Adrenal gland (tissue), 19 donors: ENCODE data around the gene CBLN1. TPM values are rescaled to one million over a fixed set of nuclear protein-coding genes. Genes with fewer than 3 reads are reported as not detected.

Experiments
- DNase-seq, 7 donors: peaks; one replicate each; pipeline ENCODE4 v3.0.0-alpha.2; 2019 to 2020
- H3K27ac ChIP-seq, 5 donors: fragments of 200-600 bp; sonication (generic) in 4 of 5; 1 replicate in 3 of 5; 2 replicates in 2 of 5; pipeline versions ENCODE4 v1.5.1 to v1.8.0; 2016 to 2020; ENCODE audit warnings: mild to moderate bottlenecking in 1 of 5
- H3K27me3 ChIP-seq: fragments of 200-600 bp; 2 replicates; pipeline ENCODE4 v1.8.0; 2021
- H3K36me3 ChIP-seq, 2 donors: fragments of 200-600 bp; replicated peaks in 1 of 2; 1 replicate in 1 of 2; 2 replicates in 1 of 2; pipeline versions ENCODE4 v1.5.1 to v1.8.0; 2018 to 2022
- H3K4me1 ChIP-seq, 2 donors: fragments of 200-600 bp; replicated peaks in 1 of 2; 1 replicate in 1 of 2; 2 replicates in 1 of 2; pipeline versions ENCODE4 v1.5.1 to v1.8.0; 2018 to 2021
- H3K4me3 ChIP-seq, 4 donors: fragments of 200-600 bp; sonication (generic) in 3 of 4; one replicate each; pipeline ENCODE4 v1.5.1; 2016 to 2018
- H3K9me3 ChIP-seq, 3 donors: fragments of 200-600 bp; sonication (generic) in 1 of 3; replicated peaks in 1 of 3; 1 replicate in 2 of 3; 2 replicates in 1 of 3; pipeline versions ENCODE4 v1.5.1 to v1.8.0; 2016 to 2021
- CTCF ChIP-seq, 6 experiments: fragments of 450-650 bp in 4 of 6; fragments of 200-600 bp in 2 of 6; sonication (generic) in 1 of 6; IDR thresholded peaks; 1 replicate in 5 of 6; 2 replicates in 1 of 6; pipeline versions ENCODE4 v1.5.1 to v1.8.0; 2016 to 2021; ENCODE audit warnings: antibody characterized with exemption in 6 of 6, mild to moderate bottlenecking in 2 of 6, moderate library complexity in 1 of 6
- POLR2A ChIP-seq, 2 donors: fragments of 450-650 bp; IDR thresholded peaks; one replicate each; pipeline ENCODE4 v1.6.1; 2017; ENCODE audit warnings: antibody characterized with exemption in 2 of 2, mild to moderate bottlenecking in 2 of 2, moderate library complexity in 1 of 2
- WGBS, 4 donors: extraction: QIAGEN DNeasy Blood & Tissue Kit in 2 of 4; methylation state at CpG; one replicate each; pipeline versions ENCODE4 v1.1.5 to v1.1.7; 2013 to 2017; 5-methylcytosine and 5-hydroxymethylcytosine counted together
- intact Hi-C, 2 donors: fragments of 100-400 bp; cut with DNase I; formaldehyde crosslinking; loops; one replicate each; pipeline versions ENCODE4 v1.14.1 to v1.15.0; 2022 to 2023
- long read RNA-seq, 10 donors: library from polyadenylated mRNA in 3 of 10; unstranded in 2 of 10; stranded (forward) in 1 of 10; transcript quantifications; one replicate each; pipeline ENCODE4 v2.0.0 and lab custom pipeline, GENCODE V29; 2021 to 2026
- polyA plus RNA-seq, 3 donors: library from polyadenylated mRNA; stranded (reverse); fragments of 200-250 nt in 2 of 3; fragments of 350-450 nt in 1 of 3; fragmentation: Illumina TruSeq in 1 of 3; extraction: RNeasy Lipid Tissue Mini Kit (QIAGEN cat#74804) in 1 of 3; gene quantifications; one replicate each; pipeline ENCODE4 v1.2.3, GENCODE V29; 2013 to 2014
- total RNA-seq, 9 donors: library from RNA; depleted of rRNA in 4 of 9; stranded (reverse); fragments of >200 nt in 4 of 9; fragments of 120-200 nt in 1 of 9; fragmentation: NEBNext Ultra II Directional in 1 of 9; extraction: Animal tissue kit (Norgen Biotek cat#: 25700) in 1 of 9; gene quantifications; one replicate each; pipeline versions ENCODE4 v1.1.0 to v1.2.4, GENCODE V29; 2013 to 2023
- donor health status: healthy with polysubstance abuse.
- donor health status: Bipolar disorder and iron deficiency.
- donor health status: DM: yes; HTN: yes; CAD: no.
- donor health status: DM: no; HTN: no; CAD: no.
- donor health status: DM: no; HTN: no; CAD: no.
- donor health status: DM: yes; HTN: yes; CAD: no.

CBLN1 gene
- total RNA-seq (1 to 10 TPM in 1 of 9 donors, under 1 TPM in 5, not detected in 3; 0.08 to 2.8 (median 0.15) TPM), polyA plus RNA-seq (1 to 10 TPM in 2 of 3 donors, under 1 TPM in 1; 0.27 to 1.3 (median 1.0) TPM)
- long read RNA-seq, donor 1 = 0 reads
- long read RNA-seq, donor 2 = 0 reads
- long read RNA-seq, donor 3 = 0 reads
- long read RNA-seq, donor 4 = 0 reads
- long read RNA-seq, donor 5 = 0 reads
- long read RNA-seq, donor 6 = 0 reads
- long read RNA-seq, donor 7 = 0 reads
- long read RNA-seq, donor 8 = 0 reads
- long read RNA-seq, donor 9, partial matches to known transcripts = 0 of 1 reads
- long read RNA-seq, donor 9, other reads (novel, unspliced or antisense) = 0 of 1 reads
- long read RNA-seq, donor 10, partial matches to known transcripts = 0 of 3 reads
- long read RNA-seq, donor 10, other reads (novel, unspliced or antisense) = 0 of 3 reads

- peaks cover 81% of the 10 kb centered on the region for H3K27me3 ChIP-seq
- TF ChIP-seq POLR2A (IDR thresholded peaks at IDR 0.05) = no peak
- TF ChIP-seq CTCF (IDR thresholded peaks at IDR 0.05) = no peak
- peaks cover 0 to 15% of the 10 kb centered on the region in 2 donors for H3K4me1 ChIP-seq
- intact Hi-C loops = no loop called here
- no peaks in the 10 kb centered on the region for H3K9me3 ChIP-seq
- peak within 1 kb of the TSS in 1 of 5 donors; percentile 30 for H3K27ac ChIP-seq
- WGBS, 4 donors = 0 to 2% (median 2%) methylated on average over 2 to 45 of the region's 45 CpGs; no CpG with 5 or more reads in 1 of the 4 donors
- H3K36me3 ChIP-seq = no peaks in the 10 kb centered on the region
- no peak for DNase-seq
- peak within 1 kb of the TSS in 1 of 4 donors; percentile 51 for H3K4me3 ChIP-seq
Observed at GRCh38 chr16:49281480-49281842, at the start of gene CBLN1. Gene CBLN1, minus strand, starts transcription at chr16:49281838. Its CDS starts 373 bp downstream, at chr16:49281465.

GRCh38 chr16:49330562-49331201, 49.0 kb upstream of the CBLN1 start:
- H3K4me3 ChIP-seq = no peak overlapping the region
- H3K27ac ChIP-seq = no peak overlapping the region
- H3K4me1 ChIP-seq = no peaks in the 10 kb centered on the region
- TF ChIP-seq POLR2A (IDR thresholded peaks at IDR 0.05) (no peak), CTCF (IDR thresholded peaks at IDR 0.05) (no peak)
- no peaks in the 10 kb centered on the region for H3K27me3 ChIP-seq
- H3K36me3 ChIP-seq = no peaks in the 10 kb centered on the region
- intact Hi-C loops = no loop called here
- H3K9me3 ChIP-seq = no peaks in the 10 kb centered on the region
- WGBS, 4 donors = 66 to 87% (median 72%) methylated on average over 7 to 9 of the region's 9 CpGs
- DNase-seq = no peak

GRCh38 chr16:49328325-49328724, 46.7 kb upstream of the CBLN1 start:
- Histone ChIP-seq H3K27me3 (no peaks in the 10 kb centered on the region), H3K4me3 (no peak overlapping the region), H3K36me3 (no peaks in the 10 kb centered on the region), H3K4me1 (no peaks in the 10 kb centered on the region), H3K9me3 (no peaks in the 10 kb centered on the region), H3K27ac (no peak overlapping the region)
- TF ChIP-seq CTCF (IDR thresholded peaks at IDR 0.05) (no peak), POLR2A (IDR thresholded peaks at IDR 0.05) (no peak)
- 60 to 73% (median 66%) methylated on average over 4 of the region's 4 CpGs for WGBS, 4 donors
- no peak for DNase-seq
- intact Hi-C loops = no loop called here

- H3K36me3 ChIP-seq = no peaks in the 10 kb centered on the region
- no peak for DNase-seq
- H3K27me3 ChIP-seq = no peaks in the 10 kb centered on the region
- no peaks in the 10 kb centered on the region for H3K9me3 ChIP-seq
- no peak overlapping the region for H3K27ac ChIP-seq
- H3K4me3 ChIP-seq = no peak overlapping the region
- no peak for TF ChIP-seq POLR2A (IDR thresholded peaks at IDR 0.05)
- no peak for TF ChIP-seq CTCF (IDR thresholded peaks at IDR 0.05)
- intact Hi-C loops = no loop called here
- H3K4me1 ChIP-seq = no peaks in the 10 kb centered on the region
- 59 to 86% (median 69%) methylated on average over 4 of the region's 4 CpGs for WGBS, 4 donors
Observed at GRCh38 chr16:49327466-49327865, 45.8 kb upstream of the CBLN1 start.
